Esophagus squamous epithelium (tissue), 4 donors: Measurements from ENCODE around the gene CYTL1.

Source experiments
- CTCF ChIP-seq, 6 experiments: fragments of 450-650 bp in 4 of 6; fragments of 200-600 bp in 2 of 6; sonication (generic) in 2 of 6; IDR thresholded peaks; one replicate each; pipeline ENCODE4 v1.5.1; 2016 to 2019; ENCODE audit warnings: antibody characterized with exemption in 6 of 6, mild to moderate bottlenecking in 4 of 6, moderate library complexity in 4 of 6
- POLR2A ChIP-seq, 4 donors: fragments of 450-650 bp; IDR thresholded peaks; one replicate each; pipeline ENCODE4 v1.6.1; 2017; ENCODE audit warnings: antibody characterized with exemption in 4 of 4, mild to moderate bottlenecking in 4 of 4, moderate library complexity in 3 of 4

GRCh38 chr4:5040856-5041620 is 21.8 kb upstream of the CYTL1 start:
- TF ChIP-seq CTCF (IDR thresholded peaks at IDR 0.05) = no peak
- TF ChIP-seq POLR2A (IDR thresholded peaks at IDR 0.05) = no peak
